ENCODE data around the gene GPLD1. TPM values are rescaled to one million over a fixed set of nuclear protein-coding genes. Genes with fewer than 3 reads are reported as not detected.

The GPLD1 gene
- polyA plus RNA-seq, 6 donors from 2014 or later = 0.49 to 3.0 (median 2.2) TPM; not detected in 1

GRCh38 chr6:24493945-24494820 is 4.8 kb upstream of the GPLD1 start:
- Mint-ChIP-seq H3K27me3 (no peaks in the 10 kb centered on the region), H3K4me1 (peaks cover 22 to 30% (median 30%) of the 10 kb centered on the region in 3 donors), H3K27ac (peak overlapping the region in 5 of 6 donors; percentile 50 to 92 (median 72)), H3K4me3 (peak overlapping the region; percentile 84 to 94 (median 91)), H3K9me3 (peaks cover 0 to 8% (median 4%) of the 10 kb centered on the region in 7 donors), H3K36me3 (peaks cover 9 to 13% of the 10 kb centered on the region in 2 donors)
- no peak for ATAC-seq (ENCODE audit: low read depth in 2 of 2)
- no peak for DNase-seq

GRCh38 chr6:24492475-24492874 is 3.1 kb upstream of the GPLD1 start:
- Mint-ChIP-seq H3K4me1 (peaks cover 19 to 26% (median 25%) of the 10 kb centered on the region in 3 donors), H3K9me3 (peaks cover 0 to 8% (median 4%) of the 10 kb centered on the region in 7 donors), H3K27me3 (no peaks in the 10 kb centered on the region), H3K27ac (no peak overlapping the region), H3K36me3 (peaks cover 9 to 11% of the 10 kb centered on the region in 2 donors), H3K4me3 (peak overlapping the region in 3 of 8 donors; percentile 44 to 93 (median 67))
- DNase-seq (no peak), ATAC-seq (ENCODE audit: low read depth in 2 of 2) (no peak)

DNA sequence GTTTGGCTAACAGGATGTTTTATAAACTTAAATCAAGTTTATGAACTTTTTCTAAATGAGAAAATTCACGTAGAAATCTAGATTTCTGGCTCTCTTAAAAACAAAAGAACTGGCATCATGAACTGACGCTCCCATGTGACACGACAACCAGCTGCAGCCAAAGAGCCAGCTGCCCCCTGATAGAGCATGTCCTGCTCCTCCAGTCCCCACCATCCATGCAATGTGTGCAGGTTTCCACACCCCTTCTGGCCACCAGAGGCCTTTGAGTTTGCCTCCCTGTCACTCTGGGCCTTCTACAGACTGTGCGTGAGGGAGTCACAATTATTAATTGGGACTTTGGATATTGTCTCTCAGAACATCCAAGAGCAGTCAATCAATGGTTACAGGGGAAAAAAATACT is 1.6 kb upstream of the GPLD1 start:
- no peak overlapping the region for H3K27ac Mint-ChIP-seq
- peak overlapping the region in 1 of 8 donors; percentile 29 for H3K4me3 Mint-ChIP-seq
- ATAC-seq (ENCODE audit: low read depth in 2 of 2) (no peak), DNase-seq (no peak)
- no peaks in the 10 kb centered on the region for H3K27me3 Mint-ChIP-seq
- no peaks in the 10 kb centered on the region for H3K9me3 Mint-ChIP-seq
- H3K4me1 Mint-ChIP-seq = peaks cover 15 to 19% (median 19%) of the 10 kb centered on the region in 3 donors
- no peaks in the 10 kb centered on the region for H3K36me3 Mint-ChIP-seq

GRCh38 chr6:24489881-24490280 is 503 bp upstream of the GPLD1 start:
- DNase-seq = no peak
- Mint-ChIP-seq H3K36me3 (no peaks in the 10 kb centered on the region), H3K4me3 (no peak overlapping the region), H3K9me3 (no peaks in the 10 kb centered on the region), H3K27ac (peak overlapping the region in 1 of 6 donors; percentile 27), H3K27me3 (no peaks in the 10 kb centered on the region), H3K4me1 (peaks cover 10 to 13% (median 13%) of the 10 kb centered on the region in 3 donors)
- ATAC-seq (ENCODE audit: low read depth in 2 of 2) = no peak

GRCh38 chr6:24486065-24486464 is 3.3 kb downstream of the GPLD1 start:
- Mint-ChIP-seq H3K4me1 (peaks cover 0 to 4% (median 0%) of the 10 kb centered on the region in 3 donors), H3K9me3 (no peaks in the 10 kb centered on the region), H3K27me3 (no peaks in the 10 kb centered on the region), H3K36me3 (no peaks in the 10 kb centered on the region), H3K27ac (peak overlapping the region in 1 of 6 donors; percentile 51), H3K4me3 (no peak overlapping the region)
- ATAC-seq (ENCODE audit: low read depth in 2 of 2) (no peak), DNase-seq (no peak)

DNA sequence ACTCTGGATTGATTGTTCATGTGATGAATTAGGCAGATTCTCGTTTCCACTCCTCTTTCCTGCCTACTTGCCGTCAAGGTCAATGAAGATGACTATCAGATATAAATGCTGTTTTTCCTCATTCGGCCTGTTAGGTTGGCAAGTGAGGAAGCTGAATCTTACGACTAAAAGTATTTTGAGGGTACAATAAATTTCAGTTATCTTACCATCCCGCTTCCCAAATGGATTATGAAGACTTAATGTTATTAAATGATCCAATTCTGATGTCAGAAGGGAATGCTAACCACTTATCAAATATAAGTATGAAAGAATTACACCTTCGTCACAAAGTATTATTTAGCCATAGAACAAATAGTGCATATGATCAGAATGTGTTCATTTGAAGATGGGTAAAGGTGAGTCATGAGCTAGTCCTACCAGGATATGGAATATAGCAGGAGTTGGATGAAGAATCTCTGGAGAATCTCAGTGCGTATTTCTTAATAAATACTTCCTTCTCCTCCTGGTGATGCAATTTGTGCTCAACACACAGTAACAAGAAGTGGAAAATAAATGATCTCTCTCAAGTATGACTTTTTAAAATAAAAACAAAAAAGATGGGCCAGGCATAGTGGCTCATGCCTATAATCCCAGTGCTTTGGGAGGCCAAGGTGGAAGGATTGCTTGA is 4.6 kb downstream of the GPLD1 start:
- ATAC-seq (ENCODE audit: low read depth in 2 of 2) (no peak), DNase-seq (no peak)
- H3K27me3 Mint-ChIP-seq = no peaks in the 10 kb centered on the region
- no peak overlapping the region for H3K27ac Mint-ChIP-seq
- H3K4me1 Mint-ChIP-seq = peaks cover 0 to under 1% (median 0%) of the 10 kb centered on the region in 3 donors
- no peaks in the 10 kb centered on the region for H3K36me3 Mint-ChIP-seq
- H3K4me3 Mint-ChIP-seq = no peak overlapping the region
- H3K9me3 Mint-ChIP-seq = no peaks in the 10 kb centered on the region

DNA sequence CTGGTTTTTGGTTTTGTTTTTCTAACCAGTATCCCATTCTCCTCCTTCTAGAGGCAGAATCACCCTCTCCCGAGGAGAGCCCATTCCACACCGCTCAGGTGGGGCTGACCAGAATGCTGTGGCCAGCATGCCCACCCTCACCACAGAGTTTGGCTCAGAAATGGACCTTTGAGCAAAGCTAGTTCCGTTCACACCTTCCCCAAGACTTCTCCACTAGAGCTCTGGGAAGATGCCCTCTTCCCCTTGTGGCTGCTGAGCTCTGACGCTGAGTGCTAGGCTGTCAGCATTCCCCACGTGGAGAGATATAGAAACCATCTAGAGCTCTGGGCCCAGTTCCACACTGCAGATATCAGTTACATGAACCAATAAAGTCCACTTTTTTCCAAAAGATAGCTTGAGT is 7.9 kb downstream of the GPLD1 start:
- H3K27ac Mint-ChIP-seq = no peak overlapping the region
- H3K4me1 Mint-ChIP-seq = no peaks in the 10 kb centered on the region
- H3K9me3 Mint-ChIP-seq = no peaks in the 10 kb centered on the region
- ATAC-seq (ENCODE audit: low read depth in 2 of 2) (no peak), DNase-seq (no peak)
- no peaks in the 10 kb centered on the region for H3K27me3 Mint-ChIP-seq
- H3K4me3 Mint-ChIP-seq = no peak overlapping the region
- no peaks in the 10 kb centered on the region for H3K36me3 Mint-ChIP-seq

- ATAC-seq (ENCODE audit: low read depth in 2 of 2) (no peak), DNase-seq (no peak)
- no peak overlapping the region for H3K27ac Mint-ChIP-seq
- H3K27me3 Mint-ChIP-seq = no peaks in the 10 kb centered on the region
- H3K36me3 Mint-ChIP-seq = no peaks in the 10 kb centered on the region
- no peaks in the 10 kb centered on the region for H3K4me1 Mint-ChIP-seq
- no peaks in the 10 kb centered on the region for H3K9me3 Mint-ChIP-seq
- no peak overlapping the region for H3K4me3 Mint-ChIP-seq
These were observed 8.7 kb downstream of the GPLD1 start for GRCh38 chr6:24480705-24481104.

- no peak overlapping the region for H3K4me3 Mint-ChIP-seq
These were observed 10.5 kb downstream of the GPLD1 start for GRCh38 chr6:24478903-24479302.

GRCh38 chr6:24477070-24477469 is 12.3 kb downstream of the GPLD1 start:
- no peaks in the 10 kb centered on the region for H3K4me1 Mint-ChIP-seq
- no peak overlapping the region for H3K27ac Mint-ChIP-seq
- no peak overlapping the region for H3K4me3 Mint-ChIP-seq

More at GRCh38 chr6:24478903-24479302, 10.5 kb downstream of the GPLD1 start:
- no peaks in the 10 kb centered on the region for H3K9me3 Mint-ChIP-seq
- DNase-seq (no peak), ATAC-seq (ENCODE audit: low read depth in 2 of 2) (no peak)
- no peaks in the 10 kb centered on the region for H3K36me3 Mint-ChIP-seq
- H3K27me3 Mint-ChIP-seq = no peaks in the 10 kb centered on the region
- peak overlapping the region in 1 of 6 donors; percentile 54 for H3K27ac Mint-ChIP-seq
- H3K4me1 Mint-ChIP-seq = no peaks in the 10 kb centered on the region

DNA sequence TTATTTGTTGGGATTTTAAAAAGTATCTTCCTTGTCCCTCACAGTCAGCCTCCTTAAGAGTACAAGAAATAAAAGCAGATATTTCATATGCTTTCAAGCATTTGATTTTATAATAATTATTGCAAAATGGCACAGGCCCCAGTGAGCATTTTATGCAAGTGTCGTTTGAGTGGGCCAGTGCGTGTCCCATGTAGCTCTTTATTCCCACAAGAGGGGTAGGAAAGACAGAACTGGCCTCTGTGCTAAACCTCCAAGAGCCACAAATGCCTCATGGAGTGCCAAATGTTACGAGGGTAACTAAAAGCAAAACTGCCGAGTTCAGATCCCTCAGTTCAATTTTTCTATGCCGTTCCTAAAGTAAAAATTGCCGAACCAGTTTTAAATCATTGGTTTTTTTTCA is 12.7 kb downstream of the GPLD1 start:
- H3K27ac Mint-ChIP-seq = no peak overlapping the region
- no peak for DNase-seq
- no peaks in the 10 kb centered on the region for H3K9me3 Mint-ChIP-seq
- no peak for ATAC-seq (ENCODE audit: low read depth in 2 of 2)
- H3K4me3 Mint-ChIP-seq = no peak overlapping the region
- no peaks in the 10 kb centered on the region for H3K36me3 Mint-ChIP-seq
- no peaks in the 10 kb centered on the region for H3K4me1 Mint-ChIP-seq
- H3K27me3 Mint-ChIP-seq = no peaks in the 10 kb centered on the region

More at GRCh38 chr6:24477070-24477469, 12.3 kb downstream of the GPLD1 start:
- Mint-ChIP-seq H3K36me3 (no peaks in the 10 kb centered on the region), H3K27me3 (no peaks in the 10 kb centered on the region), H3K9me3 (no peaks in the 10 kb centered on the region)
- ATAC-seq (ENCODE audit: low read depth in 2 of 2) (no peak), DNase-seq (no peak)

DNA sequence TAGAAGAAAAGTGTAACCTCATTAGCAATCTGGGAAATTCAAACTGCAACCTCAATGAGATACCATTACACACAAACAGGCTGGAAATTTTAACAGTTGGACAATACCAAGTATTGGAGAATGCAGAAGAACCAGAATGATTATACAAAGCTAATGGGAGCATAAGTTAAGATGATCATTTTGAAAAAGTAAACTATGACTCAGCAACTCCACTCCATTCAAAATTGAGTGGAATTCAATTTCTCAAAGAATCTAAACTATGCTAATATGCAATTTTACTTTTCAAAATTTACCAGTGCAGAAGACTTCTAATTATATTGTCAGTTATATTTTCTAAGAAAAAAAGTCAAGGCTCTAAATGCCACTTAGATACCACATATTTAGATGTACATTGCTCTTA is 17.2 kb downstream of the GPLD1 start:
- DNase-seq = no peak
- Mint-ChIP-seq H3K27me3 (no peaks in the 10 kb centered on the region), H3K36me3 (no peaks in the 10 kb centered on the region), H3K9me3 (no peaks in the 10 kb centered on the region), H3K4me3 (no peak overlapping the region), H3K27ac (no peak overlapping the region), H3K4me1 (no peaks in the 10 kb centered on the region)
- no peak for ATAC-seq (ENCODE audit: low read depth in 2 of 2)

- DNase-seq (no peak), ATAC-seq (ENCODE audit: low read depth in 2 of 2) (no peak)
- no peak overlapping the region for H3K4me3 Mint-ChIP-seq
- H3K27me3 Mint-ChIP-seq = no peaks in the 10 kb centered on the region
- no peaks in the 10 kb centered on the region for H3K4me1 Mint-ChIP-seq
- peak overlapping the region in 1 of 6 donors; percentile 49 for H3K27ac Mint-ChIP-seq
- no peaks in the 10 kb centered on the region for H3K9me3 Mint-ChIP-seq
- H3K36me3 Mint-ChIP-seq = peaks cover 0 to 7% of the 10 kb centered on the region in 2 donors
These were observed 19.6 kb downstream of the GPLD1 start for GRCh38 chr6:24469811-24470210.
